GM23338 (cell line): ENCODE measurements around the gene DGKG. TPM values are rescaled to one million over a fixed set of nuclear protein-coding genes. Genes with fewer than 3 reads are reported as not detected.

Source experiments
- ATAC-seq: fragments of 200-7000 bp; cut with Tn5 transposase; 3 replicates; pipeline ENCODE4 v1.9.1; 2020
- DNase-seq: peaks from one replicate; pipeline ENCODE4 v3.0.0-alpha.2; 2015; ENCODE audit warnings: low spot score
- H2AFZ ChIP-seq: fragments of 200-600 bp; sonication (generic); 2 replicates; pipeline ENCODE4 v1.8.0; 2016; ENCODE audit warnings: antibody characterized with exemption, mild to moderate bottlenecking, moderate library complexity
- H3F3A ChIP-seq: fragments of 200-600 bp; sonication (generic); replicated peaks from 2 replicates; pipeline ENCODE4 v1.8.0; 2017; ENCODE audit warnings: antibody characterized with exemption, mixed run types, low read depth
- H3K27ac ChIP-seq: fragments of 200-600 bp; sonication (generic); 2 replicates; pipeline ENCODE4 v1.6.1; 2016; ENCODE audit warnings: low read depth
- H3K27me3 ChIP-seq: fragments of 200-600 bp; sonication (generic); 2 replicates; pipeline ENCODE4 v1.8.0; 2016; ENCODE audit warnings: mild to moderate bottlenecking, mixed run types, moderate library complexity; ENCODE audit not compliant: insufficient read depth
- H3K36me3 ChIP-seq: fragments of 200-600 bp; sonication (generic); 2 replicates; pipeline ENCODE4 v1.8.0; 2016; ENCODE audit warnings: mild to moderate bottlenecking; ENCODE audit not compliant: insufficient read depth
- H3K4me1 ChIP-seq: fragments of 200-600 bp; sonication (generic); 2 replicates; pipeline ENCODE4 v1.8.0; 2016; ENCODE audit warnings: mild to moderate bottlenecking, moderate library complexity; ENCODE audit not compliant: insufficient read depth
- H3K4me2 ChIP-seq: fragments of 200-600 bp; sonication (generic); 2 replicates; pipeline ENCODE4 v1.7.1; 2017; ENCODE audit warnings: mixed run types
- H3K4me3 ChIP-seq: fragments of 200-600 bp; sonication (generic); 2 replicates; pipeline ENCODE4 v1.6.1; 2016; ENCODE audit warnings: mixed run types
- H3K79me2 ChIP-seq: fragments of 200-600 bp; sonication (generic); replicated peaks from 2 replicates; pipeline ENCODE4 v1.8.0; 2017; ENCODE audit warnings: mild to moderate bottlenecking; ENCODE audit not compliant: insufficient read depth
- H3K9me2 ChIP-seq: fragments of 200-600 bp; sonication (generic); 2 replicates; pipeline ENCODE4 v1.8.0; 2017; ENCODE audit not compliant: insufficient read depth
- H4K20me1 ChIP-seq: fragments of 200-600 bp; sonication (generic); replicated peaks from 2 replicates; pipeline ENCODE4 v1.8.0; 2017; ENCODE audit warnings: mild to moderate bottlenecking; ENCODE audit not compliant: insufficient read depth
- H3K27ac Mint-ChIP-seq: 2 replicates; pipeline ENCODE4 v1.8.0; 2020; ENCODE audit warnings: inconsistent platforms, mild to moderate bottlenecking, moderate library complexity, mixed read lengths
- H3K27me3 Mint-ChIP-seq: 3 replicates; pipeline ENCODE4 v1.8.0; 2022; ENCODE audit warnings: low read depth, mild to moderate bottlenecking, moderate library complexity, mixed read lengths, inconsistent platforms; ENCODE audit not compliant: insufficient read depth, poor library complexity
- H3K36me3 Mint-ChIP-seq: 3 replicates; pipeline ENCODE4 v1.8.0; 2021; ENCODE audit warnings: low read depth, mild to moderate bottlenecking, inconsistent platforms, moderate library complexity, mixed read lengths
- H3K4me1 Mint-ChIP-seq: 3 replicates; pipeline ENCODE4 v1.8.0; 2020; ENCODE audit warnings: mild to moderate bottlenecking, inconsistent platforms, mixed read lengths
- H3K4me3 Mint-ChIP-seq: 3 replicates; pipeline ENCODE4 v1.8.0; 2021; ENCODE audit warnings: moderate library complexity, mild to moderate bottlenecking, inconsistent platforms, mixed read lengths
- H3K9me3 Mint-ChIP-seq: 3 replicates; pipeline ENCODE4 v1.8.0; 2020; ENCODE audit warnings: moderate library complexity, mild to moderate bottlenecking, inconsistent platforms, mixed read lengths
- CREB1 ChIP-seq: fragments of 250-450 bp; sonication (Bioruptor Pico); IDR thresholded peaks from 2 replicates; pipeline ENCODE4 v1.5.0; 2020; ENCODE audit warnings: low read depth, mild to moderate bottlenecking, moderate library complexity
- EZH2phosphoT487 ChIP-seq: fragments of 200-600 bp; sonication (generic); IDR thresholded peaks from one replicate; pipeline ENCODE4 v1.8.1; 2018; ENCODE audit warnings: antibody characterized with exemption; ENCODE audit not compliant: unreplicated experiment
- NANOG ChIP-seq: IDR thresholded peaks from 2 replicates; pipeline ENCODE4 v1.6.1; 2016; ENCODE audit warnings: antibody characterized with exemption, borderline replicate concordance
- POLR2AphosphoS5 ChIP-seq: IDR thresholded peaks from 2 replicates; pipeline ENCODE4 v1.6.1; 2016; ENCODE audit warnings: antibody characterized with exemption, low read depth
- STAT1 ChIP-seq: IDR thresholded peaks from one replicate; pipeline ENCODE4 v1.6.1; 2016; ENCODE audit warnings: antibody characterized with exemption; ENCODE audit not compliant: unreplicated experiment
- ZNF114 ChIP-seq: fragments of 250-450 bp; sonication (Bioruptor Pico); IDR thresholded peaks from 2 replicates; pipeline ENCODE4 v1.5.0; 2020; ENCODE audit warnings: mild to moderate bottlenecking, moderate library complexity
- polyA plus RNA-seq: library from polyadenylated mRNA; unstranded; fragments of >200 nt; fragmentation: Nextera tagmentation; extraction: Ambion mirVana; gene quantifications from 2 replicates; pipeline ENCODE4 v1.2.1, GENCODE V29; 2016
- total RNA-seq: library from RNA; depleted of rRNA; stranded (reverse); fragments of >200 nt; shearing (Covaris generic); gene quantifications from 2 replicates; pipeline ENCODE4 v1.2.3, GENCODE V29; 2014
- TF ChIP-seq, protein P1 (sequence below), 2 experiments: fragments of 200-600 bp in 1 of 2; sonication (generic) in 1 of 2; conservative IDR thresholded peaks; 2 replicates each; pipeline versions ENCODE4 v1.5.1 to v1.6.1; 2016 to 2017; ENCODE audit warnings: antibody characterized with exemption in 2 of 2, low read depth in 2 of 2, mild to moderate bottlenecking in 2 of 2, moderate library complexity in 1 of 2
- TF ChIP-seq, protein P2 (sequence below): IDR thresholded peaks from 2 replicates; pipeline ENCODE4 v1.6.1; 2016; ENCODE audit warnings: antibody characterized with exemption

Gene DGKG
- total and polyA plus RNA-seq, 2 experiments from 2014 or later: 0.14 to 0.31 TPM

DNA sequence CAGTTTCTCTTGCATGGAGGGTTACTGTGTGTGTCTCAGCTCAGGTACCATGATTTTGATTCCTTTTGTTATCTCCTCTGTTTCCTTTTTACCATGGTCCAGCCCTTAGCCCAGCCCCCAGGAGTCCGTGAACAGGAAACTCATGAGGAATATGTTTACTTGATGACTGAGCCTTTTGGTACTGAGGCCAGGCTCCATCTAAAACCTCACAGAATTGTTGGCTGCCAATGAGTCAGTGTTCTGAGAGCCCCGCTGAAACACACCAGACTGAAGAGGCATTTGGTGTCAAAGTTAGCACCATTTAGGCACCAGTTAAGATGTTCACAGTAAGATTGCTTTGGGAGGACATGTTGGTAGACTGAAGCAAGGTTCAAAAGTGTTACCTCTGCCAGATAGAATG lies 80.9 kb downstream of the DGKG start (continued):
- TF ChIP-seq, protein P1, sequence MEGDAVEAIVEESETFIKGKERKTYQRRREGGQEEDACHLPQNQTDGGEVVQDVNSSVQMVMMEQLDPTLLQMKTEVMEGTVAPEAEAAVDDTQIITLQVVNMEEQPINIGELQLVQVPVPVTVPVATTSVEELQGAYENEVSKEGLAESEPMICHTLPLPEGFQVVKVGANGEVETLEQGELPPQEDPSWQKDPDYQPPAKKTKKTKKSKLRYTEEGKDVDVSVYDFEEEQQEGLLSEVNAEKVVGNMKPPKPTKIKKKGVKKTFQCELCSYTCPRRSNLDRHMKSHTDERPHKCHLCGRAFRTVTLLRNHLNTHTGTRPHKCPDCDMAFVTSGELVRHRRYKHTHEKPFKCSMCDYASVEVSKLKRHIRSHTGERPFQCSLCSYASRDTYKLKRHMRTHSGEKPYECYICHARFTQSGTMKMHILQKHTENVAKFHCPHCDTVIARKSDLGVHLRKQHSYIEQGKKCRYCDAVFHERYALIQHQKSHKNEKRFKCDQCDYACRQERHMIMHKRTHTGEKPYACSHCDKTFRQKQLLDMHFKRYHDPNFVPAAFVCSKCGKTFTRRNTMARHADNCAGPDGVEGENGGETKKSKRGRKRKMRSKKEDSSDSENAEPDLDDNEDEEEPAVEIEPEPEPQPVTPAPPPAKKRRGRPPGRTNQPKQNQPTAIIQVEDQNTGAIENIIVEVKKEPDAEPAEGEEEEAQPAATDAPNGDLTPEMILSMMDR (conservative IDR thresholded peaks at IDR 0.05; ENCODE audit: low read depth in 2 of 2): no peak

DNA sequence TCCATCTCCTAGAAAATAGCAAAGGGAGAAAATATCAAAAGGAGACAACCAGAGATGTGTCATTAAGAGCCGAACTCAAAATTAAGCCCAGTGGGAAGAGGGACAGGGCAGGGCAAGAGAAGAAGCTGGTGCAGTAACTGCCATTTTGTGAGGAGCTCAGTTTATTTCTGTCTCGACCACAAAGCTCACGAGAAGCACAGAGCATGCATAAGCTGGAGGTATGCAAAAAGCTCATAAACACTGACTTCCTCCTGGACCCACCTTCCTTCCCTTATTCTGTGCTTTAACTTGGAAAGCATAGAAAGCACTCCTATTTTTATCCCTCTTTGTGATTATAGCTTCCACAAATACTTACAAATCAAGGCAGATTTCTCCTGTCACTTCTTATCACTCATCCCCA lies 81.3 kb downstream of the DGKG start:
- no peaks in the 10 kb centered on the region for H3K79me2 ChIP-seq
- H3K4me2 ChIP-seq: no peak overlapping the region
- no peaks in the 10 kb centered on the region for H4K20me1 ChIP-seq
- no peak for DNase-seq
- Mint-ChIP-seq H3K27ac (no peak overlapping the region), H3K27me3 (peaks cover 3% of the 10 kb centered on the region), H3K4me1 (peaks cover 10% of the 10 kb centered on the region; the same call in 2 of the 3 replicates), H3K9me3 (no peaks in the 10 kb centered on the region; the same call in 2 of the 3 replicates), H3K4me3 (no peak overlapping the region), H3K36me3 (no peaks in the 10 kb centered on the region)
- H3K9me2 ChIP-seq: no peaks in the 10 kb centered on the region
- H2AFZ ChIP-seq: peak overlapping the region; percentile 64; the same call in 1 of the 2 replicates
- H3K4me3 ChIP-seq: no peak overlapping the region
- no peaks in the 10 kb centered on the region for H3K4me1 ChIP-seq
- ATAC-seq: no peak
- no peaks in the 10 kb centered on the region for H3F3A ChIP-seq
- no peak overlapping the region for H3K27ac ChIP-seq
- H3K27me3 ChIP-seq: no peaks in the 10 kb centered on the region
- TF ChIP-seq STAT1 (no peak), CREB1 (CRISPR knock-in tag) (no peak), POLR2AphosphoS5 (no peak), ZNF114 (CRISPR knock-in tag) (no peak), EZH2phosphoT487 (no peak), NANOG (no peak)
- TF ChIP-seq, protein P1 (conservative IDR thresholded peaks at IDR 0.05; ENCODE audit: low read depth in 2 of 2): no peak
- TF ChIP-seq, protein P2, sequence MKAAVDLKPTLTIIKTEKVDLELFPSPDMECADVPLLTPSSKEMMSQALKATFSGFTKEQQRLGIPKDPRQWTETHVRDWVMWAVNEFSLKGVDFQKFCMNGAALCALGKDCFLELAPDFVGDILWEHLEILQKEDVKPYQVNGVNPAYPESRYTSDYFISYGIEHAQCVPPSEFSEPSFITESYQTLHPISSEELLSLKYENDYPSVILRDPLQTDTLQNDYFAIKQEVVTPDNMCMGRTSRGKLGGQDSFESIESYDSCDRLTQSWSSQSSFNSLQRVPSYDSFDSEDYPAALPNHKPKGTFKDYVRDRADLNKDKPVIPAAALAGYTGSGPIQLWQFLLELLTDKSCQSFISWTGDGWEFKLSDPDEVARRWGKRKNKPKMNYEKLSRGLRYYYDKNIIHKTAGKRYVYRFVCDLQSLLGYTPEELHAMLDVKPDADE: no peak
- H3K36me3 ChIP-seq: no peaks in the 10 kb centered on the region
